ENCODE results near the gene LRRFIP2.

GRCh38 chr3:37024092-37024491 lies 150.3 kb downstream of the LRRFIP2 start:
- peak in 3 of 5 experiments; percentile 27 to 39 (median 29) for TF ChIP-seq CTCF (IDR thresholded peaks at IDR 0.05 in 4 of 5, conservative IDR thresholded peaks at IDR 0.05 in 1 of 5)
- TF ChIP-seq POLR2A (IDR thresholded peaks at IDR 0.05) = no peak

All from gastrocnemius medialis (tissue), 4 donors.